AG20443 (cell line): ENCODE measurements around the gene EIF2S3B.

Experiments used
- DNase-seq: peaks from one replicate; pipeline ENCODE4 v3.0.0; 2012; ENCODE audit warnings: low spot score, mixed read lengths

The EIF2S3B gene

DNA sequence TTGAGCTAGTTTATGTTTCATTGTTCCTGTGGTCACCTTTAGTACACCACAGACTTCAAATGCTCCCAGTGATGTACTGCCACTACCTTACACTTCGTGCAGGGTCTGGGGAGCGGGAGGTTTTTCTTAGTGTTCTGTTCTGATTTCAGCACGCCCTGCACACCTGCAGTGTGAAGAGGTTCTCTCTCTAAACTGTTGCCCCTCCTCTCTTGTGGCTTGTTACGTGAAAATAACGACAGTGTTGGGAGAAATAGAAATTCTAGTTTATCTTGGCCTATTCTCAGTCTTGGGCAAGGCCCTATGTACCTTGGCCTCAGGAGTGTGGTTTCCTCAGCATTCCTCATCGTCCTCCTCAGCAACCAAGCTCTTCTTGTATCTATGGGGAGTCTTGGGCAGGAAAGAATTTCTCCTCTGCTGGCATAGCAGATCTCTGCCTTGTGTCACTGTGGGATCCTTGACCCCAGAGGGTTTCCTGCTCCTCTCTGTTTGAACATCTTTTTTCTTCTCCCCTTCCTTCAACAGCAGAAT is 48.6 kb downstream of the EIF2S3B start:
- DNase-seq = no peak

DNA sequence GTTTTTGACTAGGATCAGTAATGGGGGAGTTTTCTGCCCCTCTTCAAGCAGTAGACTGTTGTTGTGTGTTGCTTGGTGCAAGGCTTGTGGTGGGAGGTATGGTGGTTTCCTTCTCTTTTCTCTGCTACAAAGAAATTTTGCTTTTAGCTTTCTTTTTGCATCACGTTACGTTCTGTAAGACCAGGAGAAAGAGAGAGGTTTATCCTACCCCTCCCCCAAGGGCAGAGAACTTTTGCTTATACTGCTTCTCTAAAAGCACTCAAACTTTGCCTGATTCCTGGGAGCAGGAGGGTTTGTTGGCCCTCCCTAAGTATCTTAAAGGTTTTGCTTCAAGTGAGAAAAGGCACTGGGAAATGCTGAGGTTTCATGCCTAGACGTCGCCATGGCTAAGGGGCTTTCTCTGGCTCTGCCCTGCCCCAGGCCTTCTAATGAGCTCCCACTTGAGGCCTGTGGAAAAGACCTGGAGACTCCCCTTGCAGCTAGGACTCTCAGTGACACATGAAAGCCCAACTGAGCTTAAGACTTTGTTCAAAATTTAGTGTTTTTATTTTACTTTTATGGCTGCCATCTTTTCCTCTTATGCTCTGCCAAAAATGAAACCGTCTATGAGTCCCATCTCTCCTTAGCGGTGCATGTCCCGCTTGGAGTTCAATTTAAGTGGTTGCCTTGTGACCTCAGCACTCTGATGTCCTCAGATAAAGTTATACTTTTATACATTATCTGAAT is 49.2 kb downstream of the EIF2S3B start:
- DNase-seq = no peak

DNA sequence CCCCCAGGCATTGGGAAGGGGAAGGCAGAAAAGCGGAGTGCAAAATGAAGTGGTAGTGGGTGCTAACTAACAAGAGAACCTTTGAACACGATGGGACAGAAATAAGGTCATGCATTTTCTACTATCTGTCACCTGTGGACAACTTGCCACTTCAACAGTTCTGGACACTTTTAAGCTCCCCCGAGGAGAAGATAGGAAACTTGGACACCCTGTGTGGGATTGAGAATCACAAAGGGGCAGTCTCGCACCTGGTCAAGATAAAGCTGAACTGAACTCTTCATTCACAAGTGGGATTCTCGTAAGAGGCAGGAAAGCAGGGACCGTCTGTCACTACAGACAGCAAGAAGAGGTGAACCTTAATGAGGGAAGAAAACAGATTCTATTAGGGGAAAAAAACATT is 51.6 kb downstream of the EIF2S3B start:
- DNase-seq = no peak

DNA sequence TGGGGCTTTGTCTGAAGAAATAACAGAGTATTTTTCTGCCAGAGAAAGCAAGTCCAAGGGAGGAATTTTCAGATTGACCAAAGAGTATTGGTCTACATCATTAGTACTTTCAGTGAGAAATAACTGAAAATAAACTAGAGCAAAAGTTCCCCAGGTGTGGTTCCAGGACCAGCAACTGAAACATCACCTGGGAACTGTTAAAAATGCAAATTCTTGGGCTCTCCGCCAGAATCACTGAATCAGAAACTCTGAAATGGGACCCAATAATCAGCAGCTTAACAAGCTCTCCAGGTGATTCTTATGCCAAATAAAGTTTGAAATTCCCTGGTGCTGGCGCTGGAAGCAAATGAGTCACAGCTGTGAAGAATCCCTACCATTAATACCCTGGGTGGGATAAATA is 52.1 kb downstream of the EIF2S3B start:
- no peak for DNase-seq
